HG03039 (cell line): ENCODE data around the gene EXOC3L4.
"Not testable (repeated sequence)": the region's sequence is repeated elsewhere in the genome, so short reads cannot be mapped to it uniquely, and the experiment has no call there.

Experiments
- ATAC-seq: cut with Tn5 transposase; IDR thresholded peaks from one replicate; pipeline ENCODE4 v1.9.1; 2021; ENCODE audit warnings: mild to moderate bottlenecking, moderate library complexity; ENCODE audit not compliant: unreplicated experiment

The EXOC3L4 gene

DNA sequence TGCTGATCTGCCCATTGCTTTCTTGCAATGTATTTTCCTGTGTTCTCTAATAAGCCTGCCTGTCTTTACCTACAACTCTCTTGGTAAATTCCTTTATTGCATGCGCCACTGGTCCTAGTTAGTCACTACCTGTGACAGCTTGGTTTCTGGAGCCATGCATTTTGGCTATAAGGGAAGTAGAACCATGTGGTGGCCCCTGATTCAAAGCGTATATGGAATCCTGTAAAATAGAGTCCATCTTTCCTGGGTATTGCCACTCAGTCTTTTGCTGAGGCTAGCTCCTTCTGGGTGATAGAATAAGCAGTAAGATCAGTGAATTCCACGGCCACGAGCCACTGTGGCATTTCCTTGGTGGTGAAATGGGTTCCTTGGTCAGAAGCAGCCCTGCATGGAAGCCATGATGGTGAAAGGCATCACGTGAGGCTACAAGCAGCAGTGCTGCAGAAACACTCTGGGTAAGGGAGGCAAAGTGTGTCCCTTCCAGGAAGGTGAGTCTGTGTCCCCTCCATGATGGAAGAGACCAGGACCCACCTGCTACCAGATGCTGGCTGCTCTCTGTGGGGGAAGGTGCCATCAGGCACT, 48.3 kb downstream of the EXOC3L4 start:
- no peak for ATAC-seq

DNA sequence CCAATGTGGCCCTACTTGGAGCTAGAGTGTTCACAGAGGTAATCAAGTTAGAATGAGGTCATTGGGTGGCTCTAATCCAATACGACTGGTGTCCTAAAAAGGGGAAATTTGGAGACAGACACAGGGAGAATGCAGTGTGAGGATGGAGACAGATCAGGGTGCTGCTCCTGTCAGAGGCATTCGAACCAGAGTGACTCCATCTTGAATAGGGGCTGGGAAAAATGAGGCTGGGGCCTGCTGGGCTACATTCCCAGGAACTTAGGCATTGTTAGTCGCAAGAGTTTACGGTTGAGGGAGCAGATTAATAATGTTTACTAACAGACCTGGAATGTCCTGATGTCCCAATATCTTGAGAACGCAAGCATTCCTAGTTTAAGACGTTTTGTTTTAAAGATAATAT, 49.0 kb downstream of the EXOC3L4 start:
- no peak for ATAC-seq

DNA sequence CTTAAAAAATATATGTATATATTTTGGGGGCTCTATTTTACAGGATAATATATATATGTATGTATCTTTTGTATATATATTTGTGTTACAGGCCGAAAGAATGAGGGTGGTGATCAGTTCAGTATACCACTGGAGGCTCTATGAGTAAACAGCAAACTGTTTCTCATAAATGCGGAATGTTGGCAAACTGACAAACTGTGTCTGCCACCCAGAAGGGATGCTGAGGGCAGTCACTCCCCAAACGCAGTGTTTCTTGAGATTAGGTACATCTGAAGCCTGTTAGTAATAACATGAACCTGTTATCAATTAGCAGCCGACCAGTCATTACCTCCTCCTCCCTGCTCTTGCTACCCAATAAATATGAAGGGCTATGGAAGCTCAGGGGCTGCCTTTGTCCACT, 49.6 kb downstream of the EXOC3L4 start:
- no peak for ATAC-seq

DNA sequence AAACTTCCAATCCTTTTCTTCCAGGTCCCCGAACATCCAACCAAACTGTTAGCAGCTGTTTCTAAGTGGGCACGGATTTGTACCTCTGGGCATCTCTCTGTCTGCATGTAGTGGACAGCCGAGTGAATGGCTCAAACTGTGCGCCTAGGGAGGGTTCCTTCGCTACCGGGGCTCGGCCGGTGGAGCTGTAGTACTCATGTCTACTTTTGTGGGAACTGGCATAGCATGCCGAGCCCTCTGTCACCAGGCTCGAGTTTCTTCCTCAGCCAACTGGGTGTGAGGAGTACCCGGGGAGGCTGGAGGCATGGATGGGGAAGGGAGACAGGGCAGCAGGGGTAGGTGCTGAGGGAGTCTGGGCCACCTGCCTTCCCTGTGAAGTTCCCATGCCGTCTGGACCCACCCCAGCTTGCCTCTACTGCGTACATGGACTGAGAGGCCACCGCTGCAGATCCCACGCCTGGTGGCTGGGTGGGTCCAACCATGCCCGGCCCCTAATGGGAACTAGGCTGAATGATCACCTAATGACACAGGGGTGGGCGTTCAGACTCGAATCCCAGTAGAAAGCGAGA, 51.7 kb downstream of the EXOC3L4 start:
- no peak for ATAC-seq

DNA sequence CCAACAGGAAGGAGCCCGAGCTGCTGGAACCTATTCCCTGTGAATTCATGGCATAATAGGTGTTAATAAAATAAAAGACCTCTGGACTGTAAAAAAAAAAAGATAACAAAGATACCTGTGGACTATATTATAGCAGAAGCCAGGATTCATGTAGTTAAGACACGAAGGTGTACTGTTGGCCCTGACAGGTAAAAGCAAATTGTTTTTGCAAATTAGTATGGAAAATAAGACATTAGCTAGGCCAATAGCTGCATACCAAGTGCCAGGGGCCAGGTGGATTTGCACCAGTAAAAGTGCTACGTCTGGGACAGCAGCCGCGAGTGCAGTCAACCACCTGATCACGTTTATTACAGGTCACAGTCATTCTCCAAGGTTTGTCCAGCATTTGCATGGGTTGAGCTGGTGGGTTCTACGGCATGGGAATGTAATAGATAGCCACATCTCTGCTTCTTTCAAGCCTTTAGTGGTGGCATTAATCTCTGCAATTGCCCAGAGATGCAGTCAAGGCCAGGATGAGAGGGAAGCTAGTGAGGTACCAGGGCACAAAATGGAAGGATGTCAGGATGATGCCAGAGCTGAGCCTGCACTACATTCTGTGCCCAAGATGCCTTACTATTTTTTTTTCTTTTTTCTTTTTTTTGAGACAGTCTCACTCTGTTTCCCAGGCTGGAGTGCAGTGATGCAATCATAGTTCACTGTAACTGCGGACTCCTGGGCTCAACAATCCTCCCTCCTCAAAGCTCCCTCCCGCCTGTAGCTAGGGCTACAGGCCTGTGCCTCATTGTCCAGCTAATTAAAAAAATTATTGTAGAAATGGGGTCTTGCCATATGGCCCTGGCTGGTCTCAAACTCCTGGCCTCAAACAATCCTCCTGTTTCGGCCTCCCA, 55.1 kb downstream of the EXOC3L4 start:
- ATAC-seq = no peak

DNA sequence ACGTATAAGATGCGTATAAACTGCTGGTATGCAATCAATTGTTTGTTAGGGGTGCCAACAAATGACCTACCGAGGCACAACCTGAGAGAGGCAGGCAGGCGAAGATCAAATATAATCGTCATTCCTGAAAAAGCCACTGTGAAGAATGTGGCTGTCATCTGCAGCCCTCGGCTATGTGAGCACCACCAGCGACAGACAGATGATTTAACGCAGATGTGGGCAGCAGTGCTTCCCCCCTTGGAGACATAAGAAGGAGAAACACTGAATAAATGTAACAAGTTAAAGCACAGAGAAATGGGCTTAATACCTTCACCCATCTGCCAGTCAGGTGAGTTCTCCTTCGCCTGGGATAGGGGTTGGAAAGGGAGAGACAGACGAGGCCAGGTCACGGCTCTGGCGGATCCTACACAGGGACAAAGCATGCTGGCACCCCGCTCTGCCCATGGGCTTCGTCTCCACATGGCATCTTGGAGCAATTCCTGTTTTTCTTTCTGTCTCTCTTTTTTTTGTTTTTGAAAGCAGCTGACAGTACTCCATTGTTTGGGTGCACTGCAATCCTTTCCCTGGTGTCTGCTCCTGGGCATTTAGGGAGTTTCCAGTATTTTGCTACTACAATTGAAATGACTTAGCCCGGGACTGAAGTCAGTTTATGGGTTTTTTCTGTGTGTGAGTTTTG, 56.9 kb downstream of the EXOC3L4 start:
- ATAC-seq = no peak

DNA sequence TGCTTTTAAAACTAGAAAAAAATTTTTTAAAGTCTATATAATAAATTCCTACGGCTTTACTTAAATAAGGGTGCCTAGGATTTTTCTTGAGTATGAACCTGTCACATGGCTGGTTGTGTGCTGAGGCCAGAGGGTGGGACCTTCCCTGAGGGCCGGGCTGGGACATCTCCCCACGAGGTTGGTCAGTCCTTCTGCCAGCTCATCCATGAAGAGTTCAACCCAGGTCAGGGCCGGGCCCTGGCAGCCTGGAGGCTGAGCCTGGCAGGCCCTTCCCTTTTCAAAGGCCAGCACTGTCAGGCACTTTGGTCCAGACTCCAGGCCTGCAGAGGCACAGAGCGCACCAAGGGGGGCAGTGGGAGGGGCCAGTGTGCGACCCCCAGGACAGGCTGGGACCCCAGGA, 60.5 kb downstream of the EXOC3L4 start:
- ATAC-seq = no peak

DNA sequence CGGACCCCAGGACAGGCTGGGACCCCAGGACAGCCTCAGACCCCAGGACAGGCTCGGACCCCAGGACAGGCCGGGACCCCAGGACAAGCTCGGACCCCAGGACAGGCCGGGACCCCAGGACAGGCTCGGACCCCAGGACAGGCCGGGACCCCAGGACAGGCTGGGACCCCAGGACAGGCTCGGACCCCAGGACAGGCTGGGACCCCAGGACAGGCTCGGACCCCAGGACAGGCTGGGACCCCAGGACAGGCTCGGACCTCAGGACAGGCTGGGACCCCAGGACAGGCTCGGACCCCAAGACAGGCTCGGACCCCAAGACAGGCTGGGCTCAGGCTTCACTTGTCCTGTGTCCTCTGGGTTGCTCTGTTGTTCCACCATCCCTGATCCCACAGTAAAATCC, 60.9 kb downstream of the EXOC3L4 start:
- ATAC-seq = not testable (repeated sequence)

DNA sequence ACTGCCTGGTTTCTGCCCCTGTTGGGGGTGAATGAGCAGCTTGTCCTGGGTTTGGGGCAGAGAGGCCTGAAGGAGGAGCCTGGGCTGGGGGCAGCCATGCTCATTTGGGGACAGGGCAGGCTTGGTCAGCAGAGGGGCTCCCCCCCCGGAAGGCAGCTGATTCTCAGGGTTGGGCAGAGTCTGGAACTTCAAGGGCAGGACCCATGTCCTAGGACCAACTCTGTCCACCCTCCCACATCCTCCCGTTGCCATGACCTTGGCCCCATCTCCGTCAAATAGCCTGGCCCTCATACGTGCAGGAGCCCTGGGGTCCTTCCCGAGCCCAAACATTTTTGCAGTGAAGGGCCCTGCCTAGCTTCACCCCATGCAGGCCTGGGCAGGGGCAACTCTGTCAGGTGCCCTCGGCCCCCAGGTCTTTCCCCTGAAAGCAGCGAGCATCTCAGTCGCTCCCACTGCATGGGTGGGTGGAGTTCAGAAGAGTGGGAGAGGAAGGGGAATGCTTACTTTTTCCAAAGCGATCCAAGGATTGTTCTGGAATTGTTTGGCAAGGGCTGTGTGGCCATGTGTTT, 61.4 kb downstream of the EXOC3L4 start:
- no peak for ATAC-seq

DNA sequence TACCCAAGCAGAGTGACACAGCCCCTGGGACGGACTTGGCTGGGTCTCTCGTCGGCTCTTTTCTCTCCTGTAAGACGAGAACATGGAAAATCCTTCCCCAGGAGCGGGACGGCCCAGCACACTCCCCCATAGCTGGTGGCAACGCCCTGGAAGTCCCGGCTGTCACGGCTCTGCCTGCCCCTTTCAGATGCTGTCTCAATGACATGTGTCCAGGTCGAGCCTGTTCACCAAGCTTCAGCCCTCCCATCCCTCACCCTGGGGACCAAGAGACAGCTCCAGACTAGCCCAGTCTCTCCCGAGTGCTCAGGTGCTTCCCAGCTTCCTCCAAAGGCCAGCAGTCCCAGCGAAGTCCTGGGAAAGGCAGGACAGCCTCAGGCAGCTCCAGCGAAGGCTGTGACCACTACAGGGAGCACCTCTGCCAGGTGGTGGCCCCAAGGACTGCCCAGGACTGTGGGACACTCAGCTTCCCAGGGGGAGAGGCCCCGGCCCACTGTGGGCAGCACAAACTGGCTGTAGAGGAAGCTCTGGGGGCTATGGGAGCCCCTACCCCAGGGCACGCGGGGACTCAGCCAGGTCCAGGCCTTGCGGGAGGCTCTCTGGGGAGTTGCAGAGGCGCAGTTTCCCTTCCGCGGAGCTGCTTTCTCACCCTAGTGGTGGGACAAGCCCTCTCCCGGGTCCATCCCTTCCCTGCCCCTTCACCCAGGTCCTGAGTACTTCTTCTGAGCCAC, 62.3 kb downstream of the EXOC3L4 start:
- ATAC-seq = no peak

DNA sequence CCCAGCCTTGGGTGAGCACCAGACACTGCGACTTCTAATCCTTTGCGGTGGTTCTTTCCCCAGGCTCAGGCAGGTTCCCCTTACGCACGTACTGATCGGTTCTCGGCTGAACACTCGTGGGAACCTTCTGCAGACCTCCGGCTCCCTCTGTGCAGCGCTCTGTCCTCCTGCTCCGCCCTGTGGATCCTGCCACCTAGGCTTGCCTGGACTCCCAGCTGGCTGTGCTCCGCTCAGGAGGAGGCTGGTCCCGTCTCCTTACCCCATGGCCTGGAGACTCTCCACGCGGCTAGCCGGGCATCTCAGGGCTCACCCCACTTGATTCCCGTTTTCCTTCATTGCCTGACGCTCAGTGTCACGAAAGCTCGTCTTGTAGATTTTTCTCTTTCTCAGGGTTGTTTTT, 63.4 kb downstream of the EXOC3L4 start:
- ATAC-seq = no peak

DNA sequence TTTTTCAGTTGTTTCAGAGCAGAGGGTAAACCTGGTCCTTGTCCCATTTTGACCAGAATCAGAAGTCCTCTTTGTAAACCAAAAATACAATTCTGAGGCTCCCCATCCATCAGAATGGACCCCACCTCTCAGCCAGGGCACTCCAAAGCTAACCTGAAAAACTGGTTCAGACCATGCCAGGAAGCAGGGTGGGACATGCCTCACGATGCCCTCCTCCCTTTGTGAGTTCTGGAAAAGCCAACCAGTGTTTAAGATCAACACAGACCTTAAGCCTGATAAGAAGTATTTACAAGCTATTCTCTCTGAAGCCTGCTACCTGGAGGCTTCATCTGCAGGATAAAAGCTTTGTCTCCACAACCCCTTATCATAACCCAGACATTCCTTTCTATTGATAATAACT, 64.2 kb downstream of the EXOC3L4 start:
- ATAC-seq = no peak
